Liver (tissue), 9 donors: Measurements from ENCODE around the gene PELI1. TPM values are rescaled to one million over a fixed set of nuclear protein-coding genes. Genes with fewer than 3 reads are reported as not detected.

ENCODE experiments used
- DNase-seq: peaks from one replicate; pipeline ENCODE4 v3.0.0-alpha.2; 2017; ENCODE audit warnings: low spot score
- H3K27ac ChIP-seq, 2 donors: one replicate each; pipeline ENCODE4 v1.7.0; 2013; ENCODE audit warnings: inconsistent platforms in 2 of 2, low read length in 2 of 2, control low read depth in 1 of 2, low read depth in 1 of 2, mild to moderate bottlenecking in 1 of 2
- H3K27me3 ChIP-seq, 4 donors: one replicate each; pipeline versions ENCODE4 v1.6.1 to v1.7.0; 2013; ENCODE audit warnings: low read length in 3 of 4, inconsistent platforms in 1 of 4, mild to moderate bottlenecking in 1 of 4, moderate library complexity in 1 of 4; ENCODE audit not compliant: control insufficient read depth in 4 of 4, insufficient read depth in 4 of 4
- H3K36me3 ChIP-seq, 4 donors: one replicate each; pipeline versions ENCODE4 v1.6.1 to v1.7.0; 2013; ENCODE audit warnings: low read length in 3 of 4, mild to moderate bottlenecking in 3 of 4, low read depth in 1 of 4, moderate library complexity in 1 of 4; ENCODE audit not compliant: control insufficient read depth in 4 of 4, insufficient read depth in 3 of 4
- H3K4me1 ChIP-seq, 4 donors: one replicate each; pipeline versions ENCODE4 v1.6.1 to v1.7.0; 2013; ENCODE audit warnings: low read length in 3 of 4, mild to moderate bottlenecking in 3 of 4, moderate library complexity in 1 of 4; ENCODE audit not compliant: control insufficient read depth in 4 of 4, insufficient read depth in 4 of 4
- H3K4me3 ChIP-seq, 3 donors: one replicate each; pipeline versions ENCODE4 v1.6.1 to v1.7.0; 2013; ENCODE audit warnings: low read length in 3 of 3, control low read depth in 1 of 3, low read depth in 1 of 3, mild to moderate bottlenecking in 1 of 3
- H3K9ac ChIP-seq, 2 donors: one replicate each; pipeline ENCODE4 v1.7.0; 2013; ENCODE audit warnings: low read length in 2 of 2, mild to moderate bottlenecking in 2 of 2, moderate library complexity in 2 of 2, control low read depth in 1 of 2, low read depth in 1 of 2
- H3K9me3 ChIP-seq, 4 donors: one replicate each; pipeline versions ENCODE4 v1.6.1 to v1.7.0; 2013; ENCODE audit warnings: low read length in 3 of 4; ENCODE audit not compliant: control insufficient read depth in 4 of 4
- ATF3 ChIP-seq: IDR thresholded peaks from 2 replicates; pipeline ENCODE4 v1.6.1; 2016; ENCODE audit warnings: antibody characterized with exemption
- CTCF ChIP-seq: fragments of 150-350 bp; IDR thresholded peaks from 2 replicates; pipeline ENCODE4 v1.5.1; 2017; ENCODE audit warnings: improper control_type of control experiment, low read depth, low read length; ENCODE audit not compliant: missing input control
- EGR1 ChIP-seq, 2 donors: IDR thresholded peaks; 2 replicates each; pipeline ENCODE4 v1.6.1; 2016 to 2018; ENCODE audit warnings: antibody characterized with exemption in 2 of 2, low read depth in 2 of 2
- FOXA1 ChIP-seq: IDR thresholded peaks from 2 replicates; pipeline ENCODE4 v1.6.1; 2016; ENCODE audit warnings: antibody characterized with exemption
- FOXA2 ChIP-seq: IDR thresholded peaks from 2 replicates; pipeline ENCODE4 v1.6.1; 2016; ENCODE audit warnings: antibody characterized with exemption
- GABPA ChIP-seq, 2 donors: IDR thresholded peaks in 1 of 2; conservative IDR thresholded peaks in 1 of 2; 2 replicates each; pipeline ENCODE4 v1.6.1; 2016; ENCODE audit warnings: antibody characterized with exemption in 2 of 2, mild to moderate bottlenecking in 1 of 2, moderate library complexity in 1 of 2
- HNF4A ChIP-seq, 2 donors: conservative IDR thresholded peaks; 2 replicates each; pipeline ENCODE4 v1.6.1; 2016; ENCODE audit warnings: antibody characterized with exemption in 2 of 2, mild to moderate bottlenecking in 2 of 2
- HNF4G ChIP-seq: IDR thresholded peaks from 2 replicates; pipeline ENCODE4 v1.6.1; 2016; ENCODE audit warnings: antibody characterized with exemption
- JUND ChIP-seq, 2 donors: IDR thresholded peaks; 2 replicates each; pipeline ENCODE4 v1.6.1; 2016; ENCODE audit warnings: antibody characterized with exemption in 2 of 2
- MAX ChIP-seq: IDR thresholded peaks from 2 replicates; pipeline ENCODE4 v1.6.1; 2016; ENCODE audit warnings: antibody characterized with exemption
- NR2F2 ChIP-seq: IDR thresholded peaks from 2 replicates; pipeline ENCODE4 v1.6.1; 2016; ENCODE audit warnings: antibody characterized with exemption
- RAD21 ChIP-seq, 2 donors: IDR thresholded peaks; 2 replicates each; pipeline ENCODE4 v1.6.1; 2016; ENCODE audit warnings: antibody characterized with exemption in 2 of 2, mild to moderate bottlenecking in 2 of 2
- REST ChIP-seq: IDR thresholded peaks from 2 replicates; pipeline ENCODE4 v1.6.1; 2016; ENCODE audit warnings: antibody characterized with exemption, mild to moderate bottlenecking
- RXRA ChIP-seq, 2 donors: IDR thresholded peaks; 2 replicates each; pipeline ENCODE4 v1.6.1; 2017 to 2018; ENCODE audit warnings: antibody characterized with exemption in 2 of 2, mild to moderate bottlenecking in 1 of 2
- SP1 ChIP-seq: IDR thresholded peaks from 2 replicates; pipeline ENCODE4 v1.6.1; 2018; ENCODE audit warnings: antibody characterized with exemption, mild to moderate bottlenecking
- TAF1 ChIP-seq: conservative IDR thresholded peaks from 2 replicates; pipeline ENCODE4 v1.6.1; 2016; ENCODE audit warnings: antibody characterized with exemption, mild to moderate bottlenecking
- YY1 ChIP-seq: IDR thresholded peaks from 2 replicates; pipeline ENCODE4 v1.6.1; 2016; ENCODE audit warnings: antibody characterized with exemption, mild to moderate bottlenecking
- ZBTB33 ChIP-seq: IDR thresholded peaks from 2 replicates; pipeline ENCODE4 v1.6.1; 2016; ENCODE audit warnings: antibody characterized with exemption
- WGBS: extraction: QIAGEN DNeasy Blood & Tissue Kit; methylation state at CpG from one replicate; pipeline ENCODE4 v1.1.7; 2013; 5-methylcytosine and 5-hydroxymethylcytosine counted together
- polyA plus RNA-seq, 2 donors: library from polyadenylated mRNA; stranded (reverse) in 1 of 2; unstranded in 1 of 2; fragments of 200-250 nt in 1 of 2; fragments of >200 nt in 1 of 2; fragmentation: Nextera tagmentation in 1 of 2; extraction: Ambion mirVana in 1 of 2; gene quantifications; one replicate each; pipeline versions ENCODE4 v1.2.1 to v1.2.3, GENCODE V29; 2013 to 2015
- total RNA-seq, 2 donors: library from RNA; depleted of rRNA; stranded (reverse); fragments of >200 nt; gene quantifications; one replicate each; pipeline ENCODE4 v1.2.3, GENCODE V29; 2014
- donor health status: healthy.
- donor health status: healthy.
- donor health status: healthy.
- donor health status: healthy.
- donor health status: healthy.

PELI1 gene
- total and polyA plus RNA-seq, 4 donors: 4.5 to 21.3 (median 7.4) TPM

- H3K27ac ChIP-seq: no peak overlapping the region
- peaks cover 0 to 9% (median 5%) of the 10 kb centered on the region in 4 donors for H3K4me1 ChIP-seq
- no peak overlapping the region for H3K4me3 ChIP-seq
- H3K27me3 ChIP-seq: no peaks in the 10 kb centered on the region
- DNase-seq: no peak
- TF ChIP-seq JUND (IDR thresholded peaks at IDR 0.05) (no peak), EGR1 (IDR thresholded peaks at IDR 0.05; ENCODE audit: low read depth in 2 of 2) (no peak), NR2F2 (no peak), HNF4A (conservative IDR thresholded peaks at IDR 0.05) (no peak), CTCF (no peak), TAF1 (no peak)
- no peak overlapping the region for H3K9ac ChIP-seq
- H3K36me3 ChIP-seq: no peaks in the 10 kb centered on the region
- H3K9me3 ChIP-seq: no peaks in the 10 kb centered on the region
These were observed 45.4 kb upstream of the PELI1 start for GRCh38 chr2:64189586-64189985.

GRCh38 chr2:64189167-64189566, 44.9 kb upstream of the PELI1 start:
- no peak overlapping the region for H3K4me3 ChIP-seq
- WGBS: 87% methylated on average over 10 of the region's 10 CpGs
- no peak for DNase-seq
- H3K27me3 ChIP-seq: no peaks in the 10 kb centered on the region
- H3K9ac ChIP-seq: no peak overlapping the region
- H3K27ac ChIP-seq: no peak overlapping the region
- no peak for TF ChIP-seq JUND (IDR thresholded peaks at IDR 0.05)
- no peak for TF ChIP-seq FOXA1
- no peak for TF ChIP-seq YY1
- TF ChIP-seq HNF4A (conservative IDR thresholded peaks at IDR 0.05): no peak
- TF ChIP-seq GABPA (IDR thresholded peaks at IDR 0.05 in 1 of 2, conservative IDR thresholded peaks at IDR 0.05 in 1 of 2): no peak
- TF ChIP-seq TAF1: no peak
- TF ChIP-seq CTCF: no peak
- TF ChIP-seq RXRA (IDR thresholded peaks at IDR 0.05): no peak
- TF ChIP-seq MAX: no peak
- no peak for TF ChIP-seq RAD21 (IDR thresholded peaks at IDR 0.05)
- no peak for TF ChIP-seq NR2F2
- TF ChIP-seq REST: no peak
- no peak for TF ChIP-seq HNF4G
- TF ChIP-seq FOXA2: no peak
- TF ChIP-seq SP1: no peak
- TF ChIP-seq ATF3: no peak
- no peak for TF ChIP-seq ZBTB33
- no peaks in the 10 kb centered on the region for H3K9me3 ChIP-seq
- no peaks in the 10 kb centered on the region for H3K36me3 ChIP-seq
- peaks cover 0 to 9% (median 5%) of the 10 kb centered on the region in 4 donors for H3K4me1 ChIP-seq
